ENCODE data around the gene IQCK. TPM values are rescaled to one million over a fixed set of nuclear protein-coding genes. Genes with fewer than 3 reads are reported as not detected.

IQCK gene
- total and polyA plus RNA-seq, 3 donors from 2014 or later = 77.8 to 102 (median 91.3) TPM

GRCh38 chr16:19864566-19864965 is 146.5 kb downstream of the IQCK start:
- Histone ChIP-seq H3K27ac (no peak overlapping the region), H3K4me3 (no peak overlapping the region), H3K27me3 (no peaks in the 10 kb centered on the region), H3K36me3 (ENCODE audit: low read depth, missing control alignments) (no peaks in the 10 kb centered on the region), H3K9me3 (no peaks in the 10 kb centered on the region), H3K4me1 (peaks cover 20% of the 10 kb centered on the region)
- no peak for DNase-seq
- WGBS, 2 donors = 85 to 87% methylated on average over 5 of the region's 5 CpGs
- TF ChIP-seq POLR2A (IDR thresholded peaks at IDR 0.05) = no peak
- TF ChIP-seq CTCF (IDR thresholded peaks at IDR 0.05) = no peak
- intact Hi-C loops (cut with DNase I; ENCODE audit: low total_unique reads) = no loop called here

- TF ChIP-seq POLR2A (IDR thresholded peaks at IDR 0.05) (no peak), CTCF (IDR thresholded peaks at IDR 0.05) (no peak)
- H3K9me3 ChIP-seq = no peaks in the 10 kb centered on the region
- no peak overlapping the region for H3K4me3 ChIP-seq
- peak; percentile 68 for DNase-seq
- WGBS, 2 donors = 52 to 76% methylated on average over 9 of the region's 9 CpGs
- no peaks in the 10 kb centered on the region for H3K27me3 ChIP-seq
- peaks cover 27% of the 10 kb centered on the region for H3K4me1 ChIP-seq
- H3K27ac ChIP-seq = no peak overlapping the region
- intact Hi-C loops (cut with DNase I; ENCODE audit: low total_unique reads) = no loop called here
- no peaks in the 10 kb centered on the region for H3K36me3 ChIP-seq (ENCODE audit: low read depth, missing control alignments)
Measured at GRCh38 chr16:19868421-19868820, 150.3 kb downstream of the IQCK start.

GRCh38 chr16:19871721-19872120 is 153.7 kb downstream of the IQCK start:
- intact Hi-C loops (cut with DNase I; ENCODE audit: low total_unique reads) = no loop called here
- 90 to 91% methylated on average over 20 of the region's 20 CpGs for WGBS, 2 donors
- H3K27me3 ChIP-seq = no peaks in the 10 kb centered on the region

DNA sequence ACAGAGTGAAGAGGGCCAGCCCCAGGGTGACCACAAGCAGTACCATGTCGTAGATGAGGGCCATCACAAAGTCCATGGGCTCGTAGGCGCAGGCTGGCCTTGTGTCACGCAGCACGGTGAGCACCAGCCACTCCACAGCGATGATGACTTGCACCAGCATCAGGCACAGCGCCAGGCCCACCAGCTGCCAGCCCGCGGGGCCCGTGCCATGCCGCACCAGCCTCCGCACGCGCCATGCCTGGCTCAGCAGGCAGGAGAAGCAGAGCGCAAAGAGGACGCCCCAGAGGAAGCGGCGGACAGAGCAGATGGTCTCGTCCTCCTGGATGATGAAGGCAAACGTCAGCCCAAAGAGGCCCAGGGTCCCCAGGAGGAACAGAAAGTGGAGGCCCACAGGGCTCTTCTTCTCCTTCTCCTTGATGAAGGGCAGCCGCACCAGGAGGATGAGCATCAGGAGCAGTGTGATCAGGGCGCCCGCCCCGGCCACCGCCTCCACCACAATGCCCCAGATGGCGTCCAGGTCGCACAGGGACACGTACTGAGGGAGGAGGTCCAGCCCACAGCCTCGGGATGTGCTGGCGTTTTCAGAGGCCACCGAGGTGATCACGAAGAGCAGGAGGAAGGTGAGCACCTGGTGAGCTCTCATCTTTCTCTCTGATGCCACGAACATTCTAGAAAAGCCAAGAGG is 154.2 kb downstream of the IQCK start:
- intact Hi-C loops (cut with DNase I; ENCODE audit: low total_unique reads) = no loop called here
- Histone ChIP-seq H3K4me1 (peaks cover 40% of the 10 kb centered on the region), H3K27me3 (no peaks in the 10 kb centered on the region), H3K36me3 (ENCODE audit: low read depth, missing control alignments) (no peaks in the 10 kb centered on the region), H3K27ac (no peak overlapping the region), H3K4me3 (no peak overlapping the region), H3K9me3 (no peaks in the 10 kb centered on the region)
- no peak for DNase-seq
- TF ChIP-seq POLR2A (IDR thresholded peaks at IDR 0.05) (no peak), CTCF (IDR thresholded peaks at IDR 0.05) (no peak)
- 87 to 92% methylated on average over 4 to 33 of the region's 33 CpGs for WGBS, 2 donors

More at GRCh38 chr16:19871721-19872120, 153.7 kb downstream of the IQCK start:
- Histone ChIP-seq H3K4me3 (no peak overlapping the region), H3K27ac (no peak overlapping the region), H3K9me3 (no peaks in the 10 kb centered on the region), H3K36me3 (ENCODE audit: low read depth, missing control alignments) (no peaks in the 10 kb centered on the region), H3K4me1 (peaks cover 38% of the 10 kb centered on the region)
- no peak for DNase-seq
- TF ChIP-seq POLR2A (IDR thresholded peaks at IDR 0.05) = no peak
- no peak for TF ChIP-seq CTCF (IDR thresholded peaks at IDR 0.05)

DNA sequence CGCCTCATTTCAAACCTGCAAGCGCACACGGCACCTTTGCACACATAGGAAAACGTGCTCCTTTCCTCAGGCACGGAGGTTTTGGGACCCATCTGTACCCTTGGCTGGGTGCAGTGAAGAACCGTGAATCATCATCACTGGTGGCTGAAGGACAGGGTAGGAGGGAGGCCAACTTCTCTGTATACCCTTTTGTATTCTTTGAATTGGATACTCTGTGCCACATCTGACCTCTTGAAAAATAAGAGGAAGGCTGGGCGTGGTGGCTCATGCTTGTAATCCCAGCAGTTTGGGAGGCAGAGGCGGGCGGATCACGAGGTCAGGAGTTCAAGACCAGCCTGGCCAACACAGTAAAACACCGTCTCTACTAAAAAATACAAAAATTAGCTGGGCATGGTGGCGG is 154.9 kb downstream of the IQCK start:
- H3K9me3 ChIP-seq = no peaks in the 10 kb centered on the region
- H3K27ac ChIP-seq = peak overlapping the region in 1 of 2 donors; percentile 36
- DNase-seq = peak; percentile 43
- H3K4me3 ChIP-seq = no peak overlapping the region
- WGBS, 2 donors = 61 to 71% methylated on average over 12 of the region's 12 CpGs
- H3K27me3 ChIP-seq = no peaks in the 10 kb centered on the region
- peaks cover 35% of the 10 kb centered on the region for H3K4me1 ChIP-seq
- TF ChIP-seq CTCF (IDR thresholded peaks at IDR 0.05) (no peak), POLR2A (IDR thresholded peaks at IDR 0.05) (no peak)
- H3K36me3 ChIP-seq (ENCODE audit: low read depth, missing control alignments) = no peaks in the 10 kb centered on the region
- intact Hi-C loops (cut with DNase I; ENCODE audit: low total_unique reads) = no loop called here

Measured in testis (tissue), 3 donors.